Subcutaneous abdominal adipose tissue (tissue), 5 donors: ENCODE data around the gene RAC2.

Experiments
- H3K27ac ChIP-seq: one replicate; pipeline ENCODE4 v1.7.0; 2013; ENCODE audit warnings: low read depth, mild to moderate bottlenecking, inconsistent platforms, low read length, moderate library complexity
- H3K27me3 ChIP-seq, 5 donors: one replicate each; pipeline ENCODE4 v1.7.0; 2013; ENCODE audit warnings: low read length in 5 of 5, inconsistent platforms in 1 of 5; ENCODE audit not compliant: control insufficient read depth in 5 of 5, insufficient read depth in 4 of 5
- H3K36me3 ChIP-seq, 5 donors: one replicate each; pipeline ENCODE4 v1.7.0; 2013; ENCODE audit warnings: low read length in 5 of 5; ENCODE audit not compliant: control insufficient read depth in 5 of 5, insufficient read depth in 5 of 5
- H3K4me1 ChIP-seq, 5 donors: one replicate each; pipeline ENCODE4 v1.7.0; 2013; ENCODE audit warnings: low read length in 5 of 5, mild to moderate bottlenecking in 3 of 5, moderate library complexity in 1 of 5; ENCODE audit not compliant: control insufficient read depth in 5 of 5, insufficient read depth in 5 of 5
- H3K4me3 ChIP-seq, 5 donors: one replicate each; pipeline ENCODE4 v1.7.0; 2013; ENCODE audit warnings: low read length in 5 of 5, low read depth in 1 of 5
- H3K9ac ChIP-seq, 5 donors: one replicate each; pipeline ENCODE4 v1.7.0; 2013; ENCODE audit warnings: low read length in 5 of 5, mild to moderate bottlenecking in 4 of 5, moderate library complexity in 3 of 5
- H3K9me3 ChIP-seq, 5 donors: one replicate each; pipeline ENCODE4 v1.7.0; 2013; ENCODE audit warnings: low read length in 5 of 5; ENCODE audit not compliant: control insufficient read depth in 5 of 5
- donor health status: healthy.
- donor health status: healthy.
- donor health status: healthy.
- donor health status: healthy.
- donor health status: healthy.

RAC2 gene

GRCh38 chr22:37208401-37209139 is 35.5 kb downstream of the RAC2 start:
- Histone ChIP-seq H3K4me1 (peaks cover 0 to 13% (median 9%) of the 10 kb centered on the region in 5 donors), H3K9me3 (no peaks in the 10 kb centered on the region), H3K36me3 (no peaks in the 10 kb centered on the region), H3K27me3 (peaks cover 11 to 27% (median 18%) of the 10 kb centered on the region in 5 donors), H3K9ac (no peak overlapping the region), H3K4me3 (no peak overlapping the region), H3K27ac (no peak overlapping the region)

GRCh38 chr22:37207981-37208380 is 36.1 kb downstream of the RAC2 start:
- H3K9me3 ChIP-seq: no peaks in the 10 kb centered on the region
- H3K27me3 ChIP-seq: peaks cover 14 to 27% (median 18%) of the 10 kb centered on the region in 5 donors
- H3K27ac ChIP-seq: no peak overlapping the region
- H3K9ac ChIP-seq: no peak overlapping the region
- no peak overlapping the region for H3K4me3 ChIP-seq
- H3K36me3 ChIP-seq: no peaks in the 10 kb centered on the region
- peaks cover 0 to 10% (median 7%) of the 10 kb centered on the region in 5 donors for H3K4me1 ChIP-seq

- Histone ChIP-seq H3K4me1 (peaks cover 0 to 2% (median 0%) of the 10 kb centered on the region in 5 donors), H3K36me3 (no peaks in the 10 kb centered on the region), H3K27me3 (peaks cover 14 to 25% (median 17%) of the 10 kb centered on the region in 5 donors), H3K4me3 (no peak overlapping the region), H3K27ac (no peak overlapping the region), H3K9me3 (no peaks in the 10 kb centered on the region), H3K9ac (no peak overlapping the region)
Measured at GRCh38 chr22:37206841-37207821, 36.9 kb downstream of the RAC2 start.

GRCh38 chr22:37206118-37206840 is 37.8 kb downstream of the RAC2 start:
- Histone ChIP-seq H3K36me3 (no peaks in the 10 kb centered on the region), H3K9me3 (no peaks in the 10 kb centered on the region), H3K27me3 (peaks cover 8 to 17% (median 11%) of the 10 kb centered on the region in 5 donors), H3K27ac (no peak overlapping the region), H3K9ac (no peak overlapping the region), H3K4me1 (no peaks in the 10 kb centered on the region), H3K4me3 (no peak overlapping the region)

- H3K27ac ChIP-seq: no peak overlapping the region
- no peak overlapping the region for H3K4me3 ChIP-seq
- no peaks in the 10 kb centered on the region for H3K36me3 ChIP-seq
Measured at GRCh38 chr22:37205046-37205445, 39.0 kb downstream of the RAC2 start.

GRCh38 chr22:37204045-37204655 is 39.9 kb downstream of the RAC2 start:
- no peak overlapping the region for H3K9ac ChIP-seq
- H3K4me3 ChIP-seq: no peak overlapping the region
- H3K4me1 ChIP-seq: peaks cover 0 to 6% (median 5%) of the 10 kb centered on the region in 5 donors
- H3K27me3 ChIP-seq: peaks cover 0 to 10% (median 6%) of the 10 kb centered on the region in 5 donors
- H3K9me3 ChIP-seq: no peaks in the 10 kb centered on the region
- H3K36me3 ChIP-seq: no peaks in the 10 kb centered on the region
- H3K27ac ChIP-seq: no peak overlapping the region

More at GRCh38 chr22:37205046-37205445, 39.0 kb downstream of the RAC2 start:
- peaks cover 3 to 12% (median 6%) of the 10 kb centered on the region in 5 donors for H3K27me3 ChIP-seq
- no peak overlapping the region for H3K9ac ChIP-seq
- no peaks in the 10 kb centered on the region for H3K4me1 ChIP-seq
- H3K9me3 ChIP-seq: no peaks in the 10 kb centered on the region

GRCh38 chr22:37203354-37204044 is 40.6 kb downstream of the RAC2 start:
- no peak overlapping the region for H3K27ac ChIP-seq
- H3K9ac ChIP-seq: no peak overlapping the region
- H3K9me3 ChIP-seq: no peaks in the 10 kb centered on the region
- peaks cover 0 to 11% (median 10%) of the 10 kb centered on the region in 5 donors for H3K4me1 ChIP-seq
- H3K27me3 ChIP-seq: peaks cover 0 to 10% (median 6%) of the 10 kb centered on the region in 5 donors
- no peak overlapping the region for H3K4me3 ChIP-seq
- no peaks in the 10 kb centered on the region for H3K36me3 ChIP-seq

DNA sequence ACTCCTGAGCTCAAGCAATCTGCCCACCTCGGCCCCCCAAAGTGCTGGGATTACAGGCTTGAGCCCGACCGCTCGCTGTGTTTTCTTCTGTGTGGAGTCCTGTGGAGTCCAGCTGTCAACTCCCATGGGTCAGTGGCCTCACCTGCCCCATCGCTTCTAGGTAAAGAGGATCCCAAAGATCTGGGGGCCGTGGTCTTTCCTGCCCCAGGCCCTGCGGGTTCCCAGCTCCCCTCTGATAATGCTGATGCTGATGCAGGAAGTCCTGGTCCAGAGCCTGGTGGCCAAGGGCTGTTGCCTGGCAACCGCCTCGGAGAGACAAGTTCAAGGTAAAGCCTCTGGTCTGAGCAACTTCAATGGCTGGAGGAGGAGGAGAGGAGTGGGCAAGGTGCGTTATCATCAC is 41.4 kb downstream of the RAC2 start:
- H3K36me3 ChIP-seq: no peaks in the 10 kb centered on the region
- peaks cover 6 to 19% (median 17%) of the 10 kb centered on the region in 5 donors for H3K4me1 ChIP-seq
- H3K9me3 ChIP-seq: no peaks in the 10 kb centered on the region
- H3K9ac ChIP-seq: no peak overlapping the region
- H3K4me3 ChIP-seq: no peak overlapping the region
- H3K27ac ChIP-seq: no peak overlapping the region
- H3K27me3 ChIP-seq: peaks cover 0 to 4% (median 3%) of the 10 kb centered on the region in 5 donors
